Psoas muscle (tissue), 8 donors: ENCODE measurements around the gene MAU2. TPM values are rescaled to one million over a fixed set of nuclear protein-coding genes. Genes with fewer than 3 reads are reported as not detected.
A peak's percentile ranks its signal among the peaks of the same experiment; 100 is the strongest.
"Not testable (repeated sequence)": the region's sequence is repeated elsewhere in the genome, so short reads cannot be mapped to it uniquely, and the experiment has no call there.

Source experiments
- ATAC-seq, 4 donors: fragments of 200-7000 bp; cut with Tn5 transposase; one replicate each; pipeline ENCODE4 v1.9.1; 2020; ENCODE audit warnings: moderate library complexity in 3 of 4, mild to moderate bottlenecking in 2 of 4
- DNase-seq, 2 donors: peaks; one replicate each; pipeline ENCODE4 v3.0.0-alpha.2; 2020
- H3K27ac ChIP-seq: fragments of 200-600 bp; one replicate; pipeline ENCODE4 v1.8.0; 2022
- H3K27me3 ChIP-seq, 3 donors: fragments of 200-600 bp in 1 of 3; one replicate each; pipeline versions ENCODE4 v1.6.1 to v1.8.0; 2013 to 2022; ENCODE audit warnings: low read length in 2 of 3, mild to moderate bottlenecking in 2 of 3, moderate library complexity in 1 of 3; ENCODE audit not compliant: insufficient read depth in 3 of 3
- H3K36me3 ChIP-seq, 2 donors: fragments of 200-600 bp in 1 of 2; one replicate each; pipeline versions ENCODE4 v1.6.1 to v1.8.0; 2013 to 2022; ENCODE audit warnings: low read depth in 1 of 2, mild to moderate bottlenecking in 1 of 2, moderate library complexity in 1 of 2; ENCODE audit not compliant: insufficient read depth in 1 of 2
- H3K4me1 ChIP-seq: fragments of 200-600 bp; one replicate; pipeline ENCODE4 v1.8.0; 2022
- H3K4me3 ChIP-seq: fragments of 200-600 bp; one replicate; pipeline ENCODE4 v1.8.0; 2022; ENCODE audit warnings: mild to moderate bottlenecking
- H3K9me3 ChIP-seq: fragments of 200-600 bp; one replicate; pipeline ENCODE4 v1.8.0; 2022
- CTCF ChIP-seq: fragments of 200-600 bp; IDR thresholded peaks from one replicate; pipeline ENCODE4 v1.8.0; 2022; ENCODE audit warnings: antibody characterized with exemption
- WGBS, 3 donors: extraction: QIAGEN DNeasy Blood & Tissue Kit; methylation state at CpG; one replicate each; pipeline versions ENCODE4 v1.1.6 to v1.1.7; 2013; 5-methylcytosine and 5-hydroxymethylcytosine counted together
- intact Hi-C, 2 donors: fragments of 100-400 bp; cut with DNase I; formaldehyde crosslinking; loops; one replicate each; pipeline versions ENCODE4 v1.11.0 to v1.14.2; 2022
- polyA plus RNA-seq, 3 donors: library from polyadenylated mRNA; stranded (reverse); fragments of 200-250 nt; gene quantifications; one replicate each; pipeline ENCODE4 v1.2.3, GENCODE V29; 2013
- total RNA-seq, 4 donors: library from RNA; stranded (reverse); fragmentation: NEBNext Ultra II Directional in 2 of 4; extraction: Animal tissue kit (Norgen Biotek cat#: 25700) in 2 of 4; gene quantifications; one replicate each; pipeline versions ENCODE4 v1.2.1 to v1.2.4, GENCODE V29; 2021 to 2023
- donor health status: healthy with polysubstance abuse.
- donor health status: DM: no; HTN: no; CAD: no; lungs with moderate emphysema.
- donor health status: Bipolar disorder and iron deficiency.
- donor health status: healthy.
- donor health status: DM: yes; HTN: yes; CAD: no.
- donor health status: DM: no; HTN: no; CAD: no.
- donor health status: DM: no; HTN: no; CAD: no.
- donor health status: DM: yes; HTN: yes; CAD: no.

MAU2 gene
- total and polyA plus RNA-seq, 7 donors, result 12.3 to 55.1 (median 26.2) TPM

- H3K4me3 ChIP-seq, result no peak overlapping the region
- no peak for ATAC-seq
- H3K27me3 ChIP-seq, result no peaks in the 10 kb centered on the region
- no peak overlapping the region for H3K27ac ChIP-seq
- no peaks in the 10 kb centered on the region for H3K9me3 ChIP-seq
- intact Hi-C loops, result no loop called here
- no peak for DNase-seq
- TF ChIP-seq CTCF, result no peak
- 71 to 87% (median 76%) methylated on average over 9 of the region's 9 CpGs for WGBS, 3 donors
- peaks cover 9 to 99% of the 10 kb centered on the region in 2 donors for H3K36me3 ChIP-seq
- H3K4me1 ChIP-seq, result no peaks in the 10 kb centered on the region
Measured at GRCh38 chr19:19348266-19348665, 27.6 kb downstream of the MAU2 start.

- H3K27ac ChIP-seq, result no peak overlapping the region
- intact Hi-C loops, result no loop called here
- peak in 1 of 4 donors; percentile 4 for ATAC-seq
- WGBS, 3 donors, result 90 to 91% (median 91%) methylated on average over 7 of the region's 7 CpGs
- no peaks in the 10 kb centered on the region for H3K9me3 ChIP-seq
- DNase-seq, result no peak
- TF ChIP-seq CTCF, result no peak
- no peaks in the 10 kb centered on the region for H3K4me1 ChIP-seq
- H3K27me3 ChIP-seq, result no peaks in the 10 kb centered on the region
- peaks cover 9 to 99% of the 10 kb centered on the region in 2 donors for H3K36me3 ChIP-seq
- H3K4me3 ChIP-seq, result no peak overlapping the region
Measured at GRCh38 chr19:19349365-19349764, 28.7 kb downstream of the MAU2 start.

GRCh38 chr19:19350756-19351155 lies 30.1 kb downstream of the MAU2 start:
- H3K27me3 ChIP-seq, H3K4me3 ChIP-seq, H3K9me3 ChIP-seq, DNase-seq, ATAC-seq, H3K27ac ChIP-seq, intact Hi-C loops, H3K4me1 ChIP-seq: not testable (repeated sequence)
- H3K36me3 ChIP-seq, result peaks cover 4 to 99% of the 10 kb centered on the region in 2 donors
- WGBS, 3 donors, result 94 to 96% (median 96%) methylated on average over 6 to 8 of the region's 8 CpGs

GRCh38 chr19:19352823-19353222 lies 32.2 kb downstream of the MAU2 start:
- 93 to 94% (median 94%) methylated on average over 8 of the region's 8 CpGs for WGBS, 3 donors
- no peak for DNase-seq
- intact Hi-C loops, result no loop called here
- Histone ChIP-seq H3K36me3 (peaks cover 7 to 99% of the 10 kb centered on the region in 2 donors), H3K4me3 (no peak overlapping the region), H3K27me3 (no peaks in the 10 kb centered on the region), H3K4me1 (no peaks in the 10 kb centered on the region), H3K9me3 (no peaks in the 10 kb centered on the region), H3K27ac (no peak overlapping the region)
- no peak for TF ChIP-seq CTCF
- no peak for ATAC-seq

- H3K27ac ChIP-seq, result no peak overlapping the region
- ATAC-seq (no peak), DNase-seq (no peak)
- H3K9me3 ChIP-seq, result no peaks in the 10 kb centered on the region
- H3K36me3 ChIP-seq, result peaks cover 7 to 97% of the 10 kb centered on the region in 2 donors
- intact Hi-C loops, result no loop called here
- H3K4me1 ChIP-seq, result no peaks in the 10 kb centered on the region
- H3K27me3 ChIP-seq, result no peaks in the 10 kb centered on the region
- WGBS, 3 donors, result 88 to 92% (median 91%) methylated on average over 5 of the region's 5 CpGs
- TF ChIP-seq CTCF, result no peak
- H3K4me3 ChIP-seq, result no peak overlapping the region
Measured at GRCh38 chr19:19354007-19354406, 33.4 kb downstream of the MAU2 start.
